Sigmoid colon (tissue), 4 donors: ENCODE measurements around the gene KLRC3.

ENCODE experiments used
- EP300 ChIP-seq, 4 donors: sonication (generic); formaldehyde crosslinking; IDR thresholded peaks; one replicate each; pipeline ENCODE4 v1.6.1; 2017; ENCODE audit warnings: antibody characterized with exemption in 4 of 4
- POLR2A ChIP-seq, 2 donors: fragments of 450-650 bp; IDR thresholded peaks; one replicate each; pipeline ENCODE4 v1.6.1; 2016; ENCODE audit warnings: antibody characterized with exemption in 2 of 2, mild to moderate bottlenecking in 2 of 2, moderate library complexity in 2 of 2
- POLR2AphosphoS5 ChIP-seq, 4 donors: sonication (generic); formaldehyde crosslinking; IDR thresholded peaks; one replicate each; pipeline ENCODE4 v1.6.1; 2017; ENCODE audit warnings: antibody characterized with exemption in 4 of 4
- TF ChIP-seq, protein P1 (sequence below), 4 experiments: fragments of 450-650 bp in 3 of 4; fragments of 200-600 bp in 1 of 4; IDR thresholded peaks; one replicate each; pipeline ENCODE4 v1.5.1; 2016 to 2019; ENCODE audit warnings: antibody characterized with exemption in 4 of 4, mild to moderate bottlenecking in 3 of 4, moderate library complexity in 2 of 4

DNA sequence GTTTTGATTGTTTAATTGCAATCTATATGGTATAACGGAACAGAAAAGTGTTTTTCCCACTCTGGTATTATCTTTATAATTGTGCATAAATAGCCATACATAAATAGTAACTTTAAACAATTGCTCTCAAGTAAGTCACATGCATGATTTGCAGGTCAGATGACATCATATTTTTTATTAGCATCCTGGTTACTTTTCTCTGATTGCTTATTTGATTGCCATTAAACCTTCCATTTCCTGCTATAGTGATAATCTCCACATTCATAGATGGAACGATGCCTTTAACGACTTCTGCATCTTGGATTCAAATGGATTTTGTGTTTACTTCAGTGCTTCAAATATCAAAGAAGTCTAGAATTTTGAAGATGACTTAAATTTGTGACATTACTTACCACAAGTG is 27.1 kb downstream of the KLRC3 start:
- TF ChIP-seq, protein P1, sequence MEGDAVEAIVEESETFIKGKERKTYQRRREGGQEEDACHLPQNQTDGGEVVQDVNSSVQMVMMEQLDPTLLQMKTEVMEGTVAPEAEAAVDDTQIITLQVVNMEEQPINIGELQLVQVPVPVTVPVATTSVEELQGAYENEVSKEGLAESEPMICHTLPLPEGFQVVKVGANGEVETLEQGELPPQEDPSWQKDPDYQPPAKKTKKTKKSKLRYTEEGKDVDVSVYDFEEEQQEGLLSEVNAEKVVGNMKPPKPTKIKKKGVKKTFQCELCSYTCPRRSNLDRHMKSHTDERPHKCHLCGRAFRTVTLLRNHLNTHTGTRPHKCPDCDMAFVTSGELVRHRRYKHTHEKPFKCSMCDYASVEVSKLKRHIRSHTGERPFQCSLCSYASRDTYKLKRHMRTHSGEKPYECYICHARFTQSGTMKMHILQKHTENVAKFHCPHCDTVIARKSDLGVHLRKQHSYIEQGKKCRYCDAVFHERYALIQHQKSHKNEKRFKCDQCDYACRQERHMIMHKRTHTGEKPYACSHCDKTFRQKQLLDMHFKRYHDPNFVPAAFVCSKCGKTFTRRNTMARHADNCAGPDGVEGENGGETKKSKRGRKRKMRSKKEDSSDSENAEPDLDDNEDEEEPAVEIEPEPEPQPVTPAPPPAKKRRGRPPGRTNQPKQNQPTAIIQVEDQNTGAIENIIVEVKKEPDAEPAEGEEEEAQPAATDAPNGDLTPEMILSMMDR (IDR thresholded peaks at IDR 0.05), result no peak
- TF ChIP-seq POLR2A (IDR thresholded peaks at IDR 0.05) (no peak), POLR2AphosphoS5 (IDR thresholded peaks at IDR 0.05) (no peak), EP300 (IDR thresholded peaks at IDR 0.05) (no peak)
